BJ (cell line): ENCODE results near the gene ZNF281. TPM values are rescaled to one million over a fixed set of nuclear protein-coding genes. Genes with fewer than 3 reads are reported as not detected.

Experiments
- CTCF ChIA-PET: fragments of 350-600 bp; formaldehyde crosslinking; extraction: SDS; loops from one replicate; lab custom pipeline; 2021; ENCODE audit warnings: antibody characterized with exemption, inconsistent platforms; lab: Yijun Ruan, JAX
- POLR2A ChIA-PET: fragments of 300-600 bp; sonication (Branson Sonifier 250); formaldehyde crosslinking; extraction: SDS; loops from one replicate; lab custom pipeline; 2021; ENCODE audit warnings: antibody characterized with exemption; lab: Charles Lee
- DNase-seq: peaks from one replicate; pipeline ENCODE4 v3.0.0-alpha.2; 2011; ENCODE audit warnings: low read depth
- H3K27me3 ChIP-seq: 2 replicates; pipeline ENCODE4 v1.6.0; 2011; ENCODE audit warnings: low read length; ENCODE audit not compliant: control insufficient read depth, insufficient read depth
- H3K36me3 ChIP-seq: 2 replicates; pipeline ENCODE4 v1.5.1; 2011; ENCODE audit warnings: low read length; ENCODE audit not compliant: control insufficient read depth, insufficient read depth
- H3K4me3 ChIP-seq: 2 replicates; pipeline ENCODE4 v1.5.1; 2011; ENCODE audit warnings: low read depth, mild to moderate bottlenecking, control low read depth, low read length
- CTCF ChIP-seq: IDR thresholded peaks from 2 replicates; pipeline ENCODE4 v1.5.1; 2011; ENCODE audit warnings: low read depth, mild to moderate bottlenecking, control low read depth, inconsistent platforms, low read length, moderate library complexity; ENCODE audit not compliant: insufficient read depth
- polyA plus RNA-seq: library from polyadenylated mRNA; depleted of rRNA; stranded (reverse); fragments of >200 nt; gene quantifications from 2 replicates; pipeline ENCODE4 v1.2.3, GENCODE V29; 2011

The ZNF281 gene
- polyA plus RNA-seq, 1 experiment = 13.5 TPM

DNA sequence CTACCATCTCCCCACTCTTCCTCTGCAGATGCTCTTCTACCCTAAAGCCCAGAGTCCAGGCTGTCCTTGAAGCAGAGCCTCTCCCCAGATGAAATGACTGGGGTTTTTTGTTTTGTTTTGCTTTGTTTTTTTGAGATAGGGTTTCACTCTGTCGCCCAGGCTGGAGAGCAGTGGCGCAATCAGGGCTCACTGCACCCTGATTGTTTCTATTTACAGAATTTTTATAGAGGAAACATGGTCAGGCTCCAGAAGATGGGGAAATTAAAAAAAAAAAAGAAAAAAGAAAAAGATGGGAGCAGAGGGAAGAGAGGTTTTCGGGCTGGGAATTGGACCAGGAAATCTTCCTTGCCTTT lies 43.7 kb upstream of the ZNF281 start:
- H3K4me3 ChIP-seq = no peak overlapping the region
- H3K36me3 ChIP-seq = no peaks in the 10 kb centered on the region
- no peak for TF ChIP-seq CTCF
- no peaks in the 10 kb centered on the region for H3K27me3 ChIP-seq
- ChIA-PET POLR2A (no interaction called here), CTCF (no interaction called here)
- no peak for DNase-seq

- no peak for DNase-seq
- TF ChIP-seq CTCF = no peak
- POLR2A ChIA-PET = no interaction called here
- CTCF ChIA-PET = interaction anchor here (1.4 kb wide), 1 partner anchor 12 kb away, joined by 4 read pairs; no protein-coding TSS in a partner anchor
- H3K27me3 ChIP-seq = no peaks in the 10 kb centered on the region
- H3K36me3 ChIP-seq = no peaks in the 10 kb centered on the region
- no peak overlapping the region for H3K4me3 ChIP-seq
Measured at GRCh38 chr1:200452850-200453552, 43.2 kb upstream of the ZNF281 start.

DNA sequence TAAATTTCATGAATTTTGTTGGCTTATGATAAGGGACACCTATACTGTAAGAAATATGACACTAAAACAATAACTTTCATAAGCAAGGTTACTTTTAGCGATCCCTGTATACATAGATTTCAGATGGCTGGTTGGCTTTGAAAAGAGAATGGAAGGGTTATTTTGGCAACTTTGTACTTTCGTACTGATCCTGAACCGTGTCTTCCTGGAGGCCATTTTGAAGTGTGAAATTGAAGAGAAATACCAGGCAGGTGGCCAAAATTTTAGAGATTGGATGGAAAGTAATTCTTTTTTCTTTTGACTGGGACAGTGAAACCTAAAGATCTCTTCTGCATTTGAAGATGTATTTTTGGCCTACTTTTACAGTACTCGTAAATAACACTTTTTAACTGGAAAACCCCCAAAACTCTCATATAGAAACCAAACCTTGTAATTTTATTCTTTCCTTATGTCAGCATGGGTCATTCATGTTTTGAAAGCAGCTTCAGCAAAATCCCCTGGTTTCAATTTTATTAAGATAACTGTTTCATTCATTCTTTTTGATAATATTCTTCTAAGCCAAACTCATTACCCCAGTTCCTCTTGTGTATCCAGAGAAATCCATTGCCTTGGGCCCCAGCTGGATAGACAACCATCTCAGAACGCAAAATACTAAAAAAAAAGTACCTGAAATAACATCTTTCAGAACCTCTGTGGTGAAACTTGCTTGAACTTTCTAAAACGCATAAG lies 38.4 kb upstream of the ZNF281 start:
- H3K27me3 ChIP-seq = no peaks in the 10 kb centered on the region
- ChIA-PET CTCF (no interaction called here), POLR2A (no interaction called here)
- no peak for DNase-seq
- no peak overlapping the region for H3K4me3 ChIP-seq
- H3K36me3 ChIP-seq = no peaks in the 10 kb centered on the region
- TF ChIP-seq CTCF = no peak

- Histone ChIP-seq H3K4me3 (no peak overlapping the region), H3K36me3 (no peaks in the 10 kb centered on the region), H3K27me3 (no peaks in the 10 kb centered on the region)
- no peak for TF ChIP-seq CTCF
- ChIA-PET CTCF (no interaction called here), POLR2A (no interaction called here)
- DNase-seq = no peak
Measured at GRCh38 chr1:200445213-200445612, 35.4 kb upstream of the ZNF281 start.

- no peaks in the 10 kb centered on the region for H3K27me3 ChIP-seq
- no peaks in the 10 kb centered on the region for H3K36me3 ChIP-seq
- CTCF ChIA-PET = no interaction called here
- no peak for TF ChIP-seq CTCF
- no peak overlapping the region for H3K4me3 ChIP-seq
- DNase-seq = no peak
- POLR2A ChIA-PET = no interaction called here
Measured at GRCh38 chr1:200444478-200444877, 34.6 kb upstream of the ZNF281 start.
